Loucy (cell line): ENCODE measurements around the gene ASTL.
A peak's percentile ranks its signal among the peaks of the same experiment; 100 is the strongest.

ENCODE experiments used
- H2AFZ ChIP-seq: fragments of 200-600 bp; sonication (generic); 2 replicates; pipeline ENCODE4 v1.6.0; 2016; ENCODE audit warnings: antibody characterized with exemption, mild to moderate bottlenecking, low read length, moderate library complexity
- H3F3A ChIP-seq: fragments of 200-600 bp; 2 replicates; pipeline ENCODE4 v1.6.0; 2016; ENCODE audit warnings: antibody characterized with exemption, low read depth, mild to moderate bottlenecking
- H3K27me3 ChIP-seq: fragments of 200-600 bp; sonication (generic); 2 replicates; pipeline ENCODE4 v1.6.1; 2014; ENCODE audit warnings: low read length, mild to moderate bottlenecking; ENCODE audit not compliant: insufficient read depth, poor library complexity, severe bottlenecking
- H3K36me3 ChIP-seq: fragments of 200-600 bp; sonication (generic); 2 replicates; pipeline ENCODE4 v1.6.1; 2016; ENCODE audit warnings: low read length; ENCODE audit not compliant: insufficient read depth
- H3K4me1 ChIP-seq: fragments of 200-600 bp; sonication (generic); 2 replicates; pipeline ENCODE4 v1.5.1; 2014; ENCODE audit warnings: low read length, mild to moderate bottlenecking; ENCODE audit not compliant: insufficient read depth, poor library complexity, severe bottlenecking
- H3K4me2 ChIP-seq: fragments of 200-600 bp; sonication (generic); 2 replicates; pipeline ENCODE4 v1.6.0; 2014; ENCODE audit warnings: antibody characterized with exemption, low read length, low read depth, mild to moderate bottlenecking; ENCODE audit not compliant: poor library complexity, severe bottlenecking
- H3K4me3 ChIP-seq: fragments of 200-600 bp; sonication (generic); 2 replicates; pipeline ENCODE4 v1.5.1; 2014; ENCODE audit warnings: low read length, mild to moderate bottlenecking, mixed read lengths; ENCODE audit not compliant: poor library complexity, severe bottlenecking
- H3K79me2 ChIP-seq: fragments of 200-600 bp; sonication (generic); 2 replicates; pipeline ENCODE4 v1.6.1; 2014; ENCODE audit warnings: low read length; ENCODE audit not compliant: insufficient read depth
- H3K9ac ChIP-seq: fragments of 200-600 bp; sonication (generic); 2 replicates; pipeline ENCODE4 v1.6.0; 2014; ENCODE audit warnings: mild to moderate bottlenecking, low read depth, low read length, moderate library complexity; ENCODE audit not compliant: poor library complexity, severe bottlenecking
- H3K9me2 ChIP-seq: fragments of 200-600 bp; sonication (generic); replicated peaks from 2 replicates; pipeline ENCODE4 v1.6.1; 2016; ENCODE audit warnings: low read depth, low read length, mixed read lengths
- H3K9me3 ChIP-seq: fragments of 200-600 bp; sonication (generic); 2 replicates; pipeline ENCODE4 v1.6.1; 2014; ENCODE audit warnings: mild to moderate bottlenecking, antibody characterized with exemption, low read length, low read depth; ENCODE audit not compliant: insufficient read depth
- H4K20me1 ChIP-seq: fragments of 200-600 bp; sonication (generic); 2 replicates; pipeline ENCODE4 v1.6.0; 2014; ENCODE audit warnings: antibody characterized with exemption, low read length, mild to moderate bottlenecking; ENCODE audit not compliant: insufficient read depth, poor library complexity, severe bottlenecking
- CTCF ChIP-seq: fragments of 200-600 bp; sonication (generic); conservative IDR thresholded peaks from 2 replicates; pipeline ENCODE4 v1.5.1; 2014; ENCODE audit warnings: mild to moderate bottlenecking, antibody characterized with exemption, low read length
- EZH2phosphoT487 ChIP-seq: fragments of 200-600 bp; IDR thresholded peaks from 2 replicates; pipeline ENCODE4 v1.6.1; 2018; ENCODE audit warnings: antibody characterized with exemption, mild to moderate bottlenecking, moderate library complexity, borderline replicate concordance

Gene ASTL

GRCh38 chr2:96092951-96093350 lies 45.4 kb downstream of the ASTL start:
- H3F3A ChIP-seq = no peaks in the 10 kb centered on the region
- TF ChIP-seq CTCF = no peak
- no peak for TF ChIP-seq EZH2phosphoT487
- no peaks in the 10 kb centered on the region for H4K20me1 ChIP-seq
- H3K27me3 ChIP-seq = no peaks in the 10 kb centered on the region
- H3K4me2 ChIP-seq = no peak overlapping the region
- H3K9me2 ChIP-seq = no peaks in the 10 kb centered on the region
- no peak overlapping the region for H3K9ac ChIP-seq
- no peaks in the 10 kb centered on the region for H3K9me3 ChIP-seq
- H3K4me1 ChIP-seq = no peaks in the 10 kb centered on the region
- no peak overlapping the region for H3K4me3 ChIP-seq
- no peaks in the 10 kb centered on the region for H3K79me2 ChIP-seq
- H3K36me3 ChIP-seq = no peaks in the 10 kb centered on the region
- peak overlapping the region; percentile 44; the same call in 1 of the 2 replicates for H2AFZ ChIP-seq

- Histone ChIP-seq H3K27me3 (no peaks in the 10 kb centered on the region), H3F3A (no peaks in the 10 kb centered on the region), H3K36me3 (no peaks in the 10 kb centered on the region), H3K79me2 (no peaks in the 10 kb centered on the region), H3K4me1 (no peaks in the 10 kb centered on the region), H3K9me2 (no peaks in the 10 kb centered on the region), H2AFZ (peak overlapping the region; percentile 44; the same call in 1 of the 2 replicates), H4K20me1 (no peaks in the 10 kb centered on the region), H3K4me3 (no peak overlapping the region), H3K9ac (no peak overlapping the region), H3K9me3 (no peaks in the 10 kb centered on the region), H3K4me2 (no peak overlapping the region)
- TF ChIP-seq EZH2phosphoT487 = no peak
- TF ChIP-seq CTCF = no peak
Measured at GRCh38 chr2:96092573-96092877, 45.8 kb downstream of the ASTL start.

- Histone ChIP-seq H3K4me2 (no peak overlapping the region), H3F3A (no peaks in the 10 kb centered on the region)
Measured at GRCh38 chr2:96091711-96092572, 46.4 kb downstream of the ASTL start.

More at GRCh38 chr2:96091711-96092572, 46.4 kb downstream of the ASTL start:
- H3K9me3 ChIP-seq = no peaks in the 10 kb centered on the region
- TF ChIP-seq EZH2phosphoT487 (no peak), CTCF (no peak)
- H2AFZ ChIP-seq = 0 out of 2 replicates have a peak overlapping the region, but pooled peaks have one; percentile 44
- H3K4me1 ChIP-seq = no peaks in the 10 kb centered on the region
- H3K4me3 ChIP-seq = no peak overlapping the region
- H3K27me3 ChIP-seq = no peaks in the 10 kb centered on the region
- no peaks in the 10 kb centered on the region for H4K20me1 ChIP-seq
- no peak overlapping the region for H3K9ac ChIP-seq
- no peaks in the 10 kb centered on the region for H3K9me2 ChIP-seq
- no peaks in the 10 kb centered on the region for H3K79me2 ChIP-seq
- H3K36me3 ChIP-seq = no peaks in the 10 kb centered on the region
